OCI-LY3 (cell line): Measurements from ENCODE around the gene ASPM.
A peak's percentile ranks its signal among the peaks of the same experiment; 100 is the strongest.

Experiments used
- H2AFZ ChIP-seq: fragments of 200-600, 300-600 bp; shearing (Covaris generic); 2 replicates; pipeline ENCODE4 v1.6.0; 2014; ENCODE audit warnings: antibody characterized with exemption, low read depth, low read length
- H3K27ac ChIP-seq: fragments of 200-600, 300-600 bp; sonication (generic); 2 replicates; pipeline ENCODE4 v1.5.1; 2014; ENCODE audit warnings: mild to moderate bottlenecking, low read length, moderate library complexity, mixed read lengths
- H3K27me3 ChIP-seq: fragments of 200-600, 300-600 bp; sonication (generic); 2 replicates; pipeline ENCODE4 v1.6.1; 2014; ENCODE audit warnings: low read depth, low read length, mixed read lengths
- H3K36me3 ChIP-seq: fragments of 200-600, 300-600 bp; sonication (generic); replicated peaks from 2 replicates; pipeline ENCODE3; 2014; ENCODE audit warnings: low read depth, low read length, mixed read lengths
- H3K4me1 ChIP-seq: fragments of 300-600, 200-600 bp; sonication (generic); 2 replicates; pipeline ENCODE4 v1.6.1; 2014; ENCODE audit warnings: low read length, mixed read lengths
- H3K4me2 ChIP-seq: fragments of 200-600, 300-600 bp; sonication (generic); 2 replicates; pipeline ENCODE4 v1.6.1; 2014; ENCODE audit warnings: low read length, mixed read lengths
- H3K4me3 ChIP-seq: fragments of 300-600, 200-600 bp; sonication (generic); 2 replicates; pipeline ENCODE4 v1.5.1; 2014; ENCODE audit warnings: antibody characterized with exemption, mild to moderate bottlenecking, low read length, moderate library complexity
- H3K79me2 ChIP-seq: fragments of 300-600, 200-600 bp; shearing (Covaris generic); 2 replicates; pipeline ENCODE4 v1.6.1; 2014; ENCODE audit warnings: mild to moderate bottlenecking, low read length, mixed read lengths
- H3K9ac ChIP-seq: fragments of 300-600, 200-600 bp; shearing (Covaris generic); 2 replicates; pipeline ENCODE4 v1.6.0; 2014; ENCODE audit warnings: mild to moderate bottlenecking, low read length, moderate library complexity
- H3K9me3 ChIP-seq: fragments of 200-600, 300-600 bp; shearing (Covaris generic); 2 replicates; pipeline ENCODE4 v1.6.1; 2014; ENCODE audit warnings: low read length, mixed read lengths; ENCODE audit not compliant: insufficient read depth
- H4K20me1 ChIP-seq: fragments of 200-600, 300-600 bp; sonication (generic); 2 replicates; pipeline ENCODE4 v1.6.1; 2016; ENCODE audit warnings: low read length, mixed read lengths; ENCODE audit not compliant: insufficient read depth
- CTCF ChIP-seq: fragments of 200-600, 300-600 bp; sonication (generic); IDR thresholded peaks from 2 replicates; pipeline ENCODE4 v1.5.1; 2014; ENCODE audit warnings: antibody characterized with exemption, low read length, low read depth
- EZH2phosphoT487 ChIP-seq: fragments of 200-600 bp; shearing (Covaris generic); IDR thresholded peaks from 2 replicates; pipeline ENCODE4 v1.6.1; 2018; ENCODE audit warnings: antibody characterized with exemption, mixed run types, low read depth

ASPM gene

GRCh38 chr1:197076585-197076984 lies 69.9 kb downstream of the ASPM start:
- H3K4me1 ChIP-seq, result no peaks in the 10 kb centered on the region
- no peak overlapping the region for H2AFZ ChIP-seq
- no peak overlapping the region for H3K4me2 ChIP-seq
- no peak overlapping the region for H3K4me3 ChIP-seq
- no peaks in the 10 kb centered on the region for H3K27me3 ChIP-seq
- no peaks in the 10 kb centered on the region for H3K9me3 ChIP-seq
- H3K79me2 ChIP-seq, result no peaks in the 10 kb centered on the region
- H3K36me3 ChIP-seq, result peaks cover 9% of the 10 kb centered on the region
- no peaks in the 10 kb centered on the region for H4K20me1 ChIP-seq
- TF ChIP-seq EZH2phosphoT487 (no peak), CTCF (no peak)
- H3K27ac ChIP-seq, result no peak overlapping the region
- H3K9ac ChIP-seq, result no peak overlapping the region

- Histone ChIP-seq H3K4me2 (no peak overlapping the region), H3K9ac (no peak overlapping the region), H3K27me3 (no peaks in the 10 kb centered on the region), H3K36me3 (no peaks in the 10 kb centered on the region), H3K4me1 (no peaks in the 10 kb centered on the region), H4K20me1 (no peaks in the 10 kb centered on the region), H3K9me3 (no peaks in the 10 kb centered on the region), H2AFZ (no peak overlapping the region), H3K27ac (no peak overlapping the region), H3K79me2 (no peaks in the 10 kb centered on the region), H3K4me3 (no peak overlapping the region)
- TF ChIP-seq CTCF (no peak), EZH2phosphoT487 (no peak)
Measured at GRCh38 chr1:197073978-197074377, 72.5 kb downstream of the ASPM start.

- Histone ChIP-seq H3K9me3 (no peaks in the 10 kb centered on the region), H3K27ac (no peak overlapping the region), H3K4me1 (peaks cover 8% of the 10 kb centered on the region), H3K9ac (no peak overlapping the region), H3K79me2 (no peaks in the 10 kb centered on the region), H3K36me3 (no peaks in the 10 kb centered on the region), H2AFZ (no peak overlapping the region), H3K27me3 (no peaks in the 10 kb centered on the region), H3K4me2 (no peak overlapping the region), H4K20me1 (no peaks in the 10 kb centered on the region), H3K4me3 (no peak overlapping the region)
- TF ChIP-seq CTCF (no peak), EZH2phosphoT487 (no peak)
Measured at GRCh38 chr1:197067457-197067818, 79.0 kb downstream of the ASPM start.

DNA sequence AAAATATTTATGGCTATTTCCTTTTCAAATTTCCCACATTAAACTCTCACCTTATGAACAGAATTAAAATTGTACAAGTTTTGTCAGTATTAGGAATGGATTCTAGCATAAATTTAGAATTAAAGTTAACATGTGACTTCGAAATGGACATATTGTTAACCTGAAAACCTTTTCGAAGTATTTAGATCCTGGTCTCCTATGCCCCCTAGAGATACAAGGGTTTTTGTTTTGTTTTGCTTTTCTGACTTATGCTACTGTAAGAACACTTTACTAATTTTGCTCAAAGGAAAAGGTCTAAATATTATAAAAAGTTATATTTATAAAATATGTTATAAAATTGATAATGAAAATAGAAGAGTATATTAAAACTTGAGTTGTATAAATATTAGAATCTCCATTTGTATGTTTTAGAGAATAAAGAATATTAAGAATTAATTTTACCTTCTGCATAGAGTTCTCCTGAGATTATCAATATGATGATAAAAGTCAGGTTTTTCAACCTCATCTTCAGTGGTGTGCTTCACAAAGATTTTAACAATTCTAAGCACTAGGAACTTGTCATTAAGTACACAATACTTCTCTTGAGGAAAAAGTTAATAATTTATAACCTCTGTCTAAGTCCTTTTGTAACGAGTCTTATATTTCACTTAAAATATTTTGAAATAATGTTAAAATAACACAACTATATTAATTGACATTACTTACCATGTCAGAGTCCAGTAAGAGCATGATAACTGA lies 79.6 kb downstream of the ASPM start, which contains the start of gene F13B:
TSS of gene F13B (minus strand) at position 542 of the 738 bp plus-strand sequence. CDS start at position 505, 37 bp downstream.
- no peak within 1 kb of the TSS for H3K27ac ChIP-seq
- H2AFZ ChIP-seq, result no peak within 1 kb of the TSS
- H3K79me2 ChIP-seq, result no peaks in the 10 kb centered on the region
- TF ChIP-seq EZH2phosphoT487 (no peak), CTCF (peak; percentile 45)
- no peak within 1 kb of the TSS for H3K4me2 ChIP-seq
- H3K4me3 ChIP-seq, result no peak within 1 kb of the TSS
- no peak within 1 kb of the TSS for H3K9ac ChIP-seq
- H3K36me3 ChIP-seq, result no peaks in the 10 kb centered on the region
- H3K27me3 ChIP-seq, result no peaks in the 10 kb centered on the region
- H3K9me3 ChIP-seq, result no peaks in the 10 kb centered on the region
- no peaks in the 10 kb centered on the region for H4K20me1 ChIP-seq
- H3K4me1 ChIP-seq, result peaks cover 13% of the 10 kb centered on the region
